ENCODE measurements around the gene AHSP.

GRCh38 chr16:31501226-31501965 is 26.3 kb upstream of the AHSP start:
- TF ChIP-seq POLR2A (IDR thresholded peaks at IDR 0.05; ENCODE audit: low read depth, low read length): no peak
- TF ChIP-seq TAF1 (IDR thresholded peaks at IDR 0.05; ENCODE audit: borderline replicate concordance, low read depth, low read length): no peak
- TF ChIP-seq POLR2AphosphoS5 (IDR thresholded peaks at IDR 0.05; ENCODE audit: low read depth, low read length): no peak
